SK-N-MC (cell line): ENCODE results near the gene LOC128125822.

Source experiments
- EZH2 ChIP-seq: fragments of 200-600 bp; sonication (generic); IDR thresholded peaks from one replicate; pipeline ENCODE4 v1.6.1; 2017; ENCODE audit warnings: antibody characterized with exemption
- POLR2AphosphoS5 ChIP-seq: IDR thresholded peaks from 2 replicates; pipeline ENCODE4 v1.6.1; 2012; ENCODE audit warnings: mild to moderate bottlenecking, low read depth, low read length, borderline replicate concordance

DNA sequence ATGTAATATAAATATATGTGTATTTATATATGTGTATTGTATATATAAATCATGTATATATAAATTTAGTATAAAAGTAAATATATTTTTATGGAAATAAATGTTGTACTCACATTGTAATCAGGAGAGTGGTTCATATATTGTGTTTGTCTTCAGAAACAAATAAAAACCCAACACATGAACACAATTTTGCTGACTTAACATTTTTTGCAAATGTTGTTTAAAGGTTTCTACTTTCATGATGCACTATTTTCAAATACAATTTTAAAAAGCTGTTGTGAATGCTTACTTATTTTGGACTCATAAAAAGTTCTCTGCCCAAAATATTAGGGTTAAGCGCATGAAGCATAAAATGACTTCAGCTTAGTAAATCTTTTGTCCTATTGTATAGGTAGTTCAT lies 39.3 kb downstream of the LOC128125822 start:
- no peak for TF ChIP-seq POLR2AphosphoS5
- no peak for TF ChIP-seq EZH2
